SK-N-SH (cell line): ENCODE measurements around the gene SGCB. TPM values are rescaled to one million over a fixed set of nuclear protein-coding genes. Genes with fewer than 3 reads are reported as not detected.

Experiments used
- CTCF ChIA-PET: fragments of 300-600, 350-600 bp; formaldehyde crosslinking; extraction: SDS; loops from one replicate; lab custom pipeline; 2021; lab: Yijun Ruan, JAX
- POLR2A ChIA-PET: fragments of 350-600 bp; sonication (Branson Sonifier 250); formaldehyde crosslinking; extraction: SDS; loops from one replicate; lab custom pipeline; 2020; ENCODE audit warnings: antibody characterized with exemption, inconsistent platforms; lab: Yijun Ruan, JAX
- DNase-seq: peaks from one replicate; pipeline ENCODE4 v3.0.0; 2012
- H2AFZ ChIP-seq: fragments of 200-600 bp; sonication (generic); 2 replicates; pipeline ENCODE4 v1.8.1; 2016; ENCODE audit warnings: antibody characterized with exemption, mild to moderate bottlenecking, low read depth
- H3F3A ChIP-seq: fragments of 200-600 bp; sonication (generic); replicated peaks from 2 replicates; pipeline ENCODE3; 2016; ENCODE audit warnings: antibody characterized with exemption, mild to moderate bottlenecking; ENCODE audit not compliant: insufficient read depth
- H3K27ac ChIP-seq, 2 experiments: fragments of 200-500 bp in 1 of 2; fragments of 200-600 bp in 1 of 2; sonication (Bioruptor generic) in 1 of 2; sonication (generic), shearing (Covaris generic) in 1 of 2; 2 replicates each; pipeline versions ENCODE4 v1.5.1 to v1.6.1; 2014 to 2016; ENCODE audit warnings: low read depth in 2 of 2, inconsistent platforms in 1 of 2, low read length in 1 of 2, mild to moderate bottlenecking in 1 of 2, mixed read lengths in 1 of 2
- H3K27me3 ChIP-seq: fragments of 200-600 bp; sonication (generic), shearing (Covaris generic); 2 replicates; pipeline ENCODE4 v1.6.1; 2016; ENCODE audit warnings: mixed run types; ENCODE audit not compliant: insufficient read depth
- H3K36me3 ChIP-seq, 2 experiments: fragments of 200-500 bp in 1 of 2; fragments of 200-600 bp in 1 of 2; sonication (Bioruptor generic) in 1 of 2; sonication (generic) in 1 of 2; replicated peaks in 1 of 2; 2 replicates each; pipeline versions ENCODE3 to v1.5.1; 2014 to 2016; ENCODE audit warnings: low read length in 1 of 2, mild to moderate bottlenecking in 1 of 2; ENCODE audit not compliant: insufficient read depth in 2 of 2, control insufficient read depth in 1 of 2
- H3K4me1 ChIP-seq, 2 experiments: fragments of 200-500 bp in 1 of 2; fragments of 200-600 bp in 1 of 2; sonication (Bioruptor generic) in 1 of 2; sonication (generic), shearing (Covaris generic) in 1 of 2; 2 replicates each; pipeline versions ENCODE4 v1.5.1 to v1.6.1; 2014 to 2016; ENCODE audit warnings: low read depth in 1 of 2, low read length in 1 of 2, mixed run types in 1 of 2; ENCODE audit not compliant: insufficient read depth in 2 of 2, control insufficient read depth in 1 of 2
- H3K4me2 ChIP-seq: fragments of 200-600 bp; sonication (generic), shearing (Covaris generic); 2 replicates; pipeline ENCODE4 v1.6.1; 2017; ENCODE audit warnings: mixed run types
- H3K4me3 ChIP-seq, 2 experiments: fragments of 200-500 bp in 1 of 2; fragments of 200-600 bp in 1 of 2; sonication (Bioruptor generic) in 1 of 2; sonication (generic), shearing (Covaris generic) in 1 of 2; 2 replicates each; pipeline versions ENCODE4 v1.5.1 to v1.8.1; 2014 to 2016; ENCODE audit warnings: low read depth in 2 of 2, inconsistent platforms in 1 of 2, low read length in 1 of 2, mild to moderate bottlenecking in 1 of 2, mixed read lengths in 1 of 2, moderate library complexity in 1 of 2
- H3K79me2 ChIP-seq: fragments of 200-600 bp; sonication (generic); 2 replicates; pipeline ENCODE4 v1.8.1; 2017; ENCODE audit warnings: mild to moderate bottlenecking; ENCODE audit not compliant: insufficient read depth
- H3K9ac ChIP-seq: fragments of 200-600 bp; sonication (generic); 2 replicates; pipeline ENCODE4 v1.6.1; 2017; ENCODE audit warnings: mixed run types
- H3K9me2 ChIP-seq: fragments of 200-600 bp; sonication (generic); 2 replicates; pipeline ENCODE4 v1.6.1; 2017; ENCODE audit warnings: mixed run types
- H3K9me3 ChIP-seq: fragments of 200-600 bp; sonication (generic); 2 replicates; pipeline ENCODE4 v1.6.1; 2017; ENCODE audit warnings: mixed run types, mild to moderate bottlenecking, moderate library complexity
- H4K20me1 ChIP-seq: fragments of 200-600 bp; sonication (generic); 2 replicates; pipeline ENCODE4 v1.6.1; 2017; ENCODE audit warnings: mild to moderate bottlenecking, mixed run types; ENCODE audit not compliant: insufficient read depth
- CHD2 ChIP-seq: fragments of 150-350 bp; IDR thresholded peaks from 2 replicates; pipeline ENCODE4 v1.6.1; 2018; ENCODE audit warnings: low read length; ENCODE audit not compliant: partially characterized antibody
- ELF1 ChIP-seq: IDR thresholded peaks from 2 replicates; pipeline ENCODE4 v1.4.0; 2012
- EZH2phosphoT487 ChIP-seq: fragments of 200-600 bp; sonication (generic); IDR thresholded peaks from 2 replicates; pipeline ENCODE4 v1.6.1; 2017; ENCODE audit warnings: low read depth, mixed run types, mild to moderate bottlenecking, antibody characterized with exemption, moderate library complexity, borderline replicate concordance
- FOXM1 ChIP-seq: IDR thresholded peaks from 2 replicates; pipeline ENCODE4 v1.4.0; 2012; ENCODE audit warnings: low read depth, mild to moderate bottlenecking
- GABPA ChIP-seq: IDR thresholded peaks from 2 replicates; pipeline ENCODE4 v1.4.0; 2012; ENCODE audit warnings: low read depth, mild to moderate bottlenecking
- MEF2A ChIP-seq: IDR thresholded peaks from 2 replicates; pipeline ENCODE4 v1.4.0; 2012; ENCODE audit warnings: low read depth, borderline replicate concordance
- MXI1 ChIP-seq: IDR thresholded peaks from 2 replicates; pipeline ENCODE4 v1.6.1; 2012; ENCODE audit warnings: mild to moderate bottlenecking, low read depth, low read length, improper control_type of control experiment
- RXRA ChIP-seq: IDR thresholded peaks from 2 replicates; pipeline ENCODE4 v1.4.0; 2012; ENCODE audit warnings: low read depth, mild to moderate bottlenecking, borderline replicate concordance
- SIN3A ChIP-seq: IDR thresholded peaks from 2 replicates; pipeline ENCODE4 v1.6.1; 2012; ENCODE audit warnings: low read depth, mild to moderate bottlenecking, low read length, moderate library complexity, borderline replicate concordance
- TAF1 ChIP-seq: IDR thresholded peaks from 2 replicates; pipeline ENCODE4 v1.6.1; 2012; ENCODE audit warnings: low read depth, mild to moderate bottlenecking, low read length, moderate library complexity, borderline replicate concordance
- USF2 ChIP-seq: fragments of 150-350 bp; IDR thresholded peaks from 2 replicates; pipeline ENCODE4 v1.6.1; 2017; ENCODE audit warnings: antibody characterized with exemption, low read length, low read depth, borderline replicate concordance
- WGBS: methylation state at CpG from one replicate; pipeline ENCODE4 v1.1.6; 2017; ENCODE audit warnings: low lambda C conversion rate; 5-methylcytosine and 5-hydroxymethylcytosine counted together
- polyA plus RNA-seq, 3 experiments: library from polyadenylated mRNA; depleted of rRNA; stranded (reverse); fragments of >200 nt; gene quantifications; 2 replicates each; pipeline ENCODE4 v1.2.3, GENCODE V29; 2012
- TF ChIP-seq, protein P1 (sequence below): IDR thresholded peaks from 2 replicates; pipeline ENCODE4 v1.4.0; 2012; ENCODE audit warnings: low read depth, borderline replicate concordance
- TF ChIP-seq, protein P2 (sequence below): IDR thresholded peaks from 2 replicates; pipeline ENCODE4; 2012
- TF ChIP-seq, protein P3 (sequence below): IDR thresholded peaks from 2 replicates; pipeline ENCODE4 v1.4.0; 2012; ENCODE audit warnings: low read depth, borderline replicate concordance

Gene SGCB
- polyA plus RNA-seq, 1 of the 3 experiments (the other 2 are of a cell fraction), result 25.1 TPM

DNA sequence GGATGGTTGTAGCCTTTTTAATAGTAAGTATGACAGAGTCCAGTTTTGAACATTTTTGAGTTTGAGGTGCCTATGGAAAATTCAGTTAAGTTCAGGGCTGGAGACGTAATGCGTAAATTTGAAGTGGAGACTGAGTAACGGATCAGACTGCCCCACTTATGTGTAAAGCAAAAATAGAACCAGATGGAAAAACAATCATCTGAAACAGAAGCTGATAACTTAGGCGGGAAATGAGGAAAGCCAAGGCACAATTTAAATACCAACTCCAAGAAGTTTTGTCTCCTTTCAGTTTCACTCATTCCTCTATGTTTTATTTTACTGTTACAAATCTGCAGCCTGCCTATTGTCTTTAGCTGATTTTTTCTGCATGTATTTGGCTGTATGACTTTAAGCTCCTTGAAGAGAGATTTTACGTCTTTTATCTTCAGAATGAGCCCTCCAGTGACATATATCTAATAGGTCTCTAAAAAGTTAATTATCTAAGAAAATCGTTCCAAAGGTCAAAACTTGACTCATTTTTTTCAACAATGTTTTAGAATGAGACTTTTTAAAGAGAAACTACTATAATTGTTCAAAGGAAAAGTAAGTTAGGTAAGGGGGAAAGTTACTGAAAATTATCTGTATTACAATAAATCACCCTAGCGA is 1.1 kb downstream of the SGCB start:
- no peak for DNase-seq
- Histone ChIP-seq H3K4me1 (peaks cover 4 to 14% of the 10 kb centered on the region in 2 experiments; a peak in 2 of 4 replicates), H3K79me2 (peaks cover 55% of the 10 kb centered on the region), H2AFZ (peak overlapping the region; percentile 79), H3K4me3 (peak overlapping the region; percentile 61 to 77), H3K27ac (peak overlapping the region; percentile 35 to 64; a peak in 3 of 4 replicates), H3K27me3 (no peaks in the 10 kb centered on the region), H3K9ac (peak overlapping the region; percentile 81), H3K36me3 (peaks cover 11 to 12% of the 10 kb centered on the region in 2 experiments)
- ChIA-PET POLR2A (no interaction called here), CTCF (interaction anchor here (1.3 to 1.7 kb wide), 3 partner anchors 11 to 141 kb away, joined by 3 to 7 read pairs (median 6); no protein-coding TSS in a partner anchor)
- no peak for TF ChIP-seq MXI1
- no peak for TF ChIP-seq GABPA
- TF ChIP-seq, protein P1, sequence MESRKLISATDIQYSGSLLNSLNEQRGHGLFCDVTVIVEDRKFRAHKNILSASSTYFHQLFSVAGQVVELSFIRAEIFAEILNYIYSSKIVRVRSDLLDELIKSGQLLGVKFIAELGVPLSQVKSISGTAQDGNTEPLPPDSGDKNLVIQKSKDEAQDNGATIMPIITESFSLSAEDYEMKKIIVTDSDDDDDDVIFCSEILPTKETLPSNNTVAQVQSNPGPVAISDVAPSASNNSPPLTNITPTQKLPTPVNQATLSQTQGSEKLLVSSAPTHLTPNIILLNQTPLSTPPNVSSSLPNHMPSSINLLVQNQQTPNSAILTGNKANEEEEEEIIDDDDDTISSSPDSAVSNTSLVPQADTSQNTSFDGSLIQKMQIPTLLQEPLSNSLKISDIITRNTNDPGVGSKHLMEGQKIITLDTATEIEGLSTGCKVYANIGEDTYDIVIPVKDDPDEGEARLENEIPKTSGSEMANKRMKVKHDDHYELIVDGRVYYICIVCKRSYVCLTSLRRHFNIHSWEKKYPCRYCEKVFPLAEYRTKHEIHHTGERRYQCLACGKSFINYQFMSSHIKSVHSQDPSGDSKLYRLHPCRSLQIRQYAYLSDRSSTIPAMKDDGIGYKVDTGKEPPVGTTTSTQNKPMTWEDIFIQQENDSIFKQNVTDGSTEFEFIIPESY, result no peak
- no peak for TF ChIP-seq EZH2phosphoT487
- TF ChIP-seq TAF1, result no peak
- TF ChIP-seq CHD2, result no peak
- TF ChIP-seq, protein P2, sequence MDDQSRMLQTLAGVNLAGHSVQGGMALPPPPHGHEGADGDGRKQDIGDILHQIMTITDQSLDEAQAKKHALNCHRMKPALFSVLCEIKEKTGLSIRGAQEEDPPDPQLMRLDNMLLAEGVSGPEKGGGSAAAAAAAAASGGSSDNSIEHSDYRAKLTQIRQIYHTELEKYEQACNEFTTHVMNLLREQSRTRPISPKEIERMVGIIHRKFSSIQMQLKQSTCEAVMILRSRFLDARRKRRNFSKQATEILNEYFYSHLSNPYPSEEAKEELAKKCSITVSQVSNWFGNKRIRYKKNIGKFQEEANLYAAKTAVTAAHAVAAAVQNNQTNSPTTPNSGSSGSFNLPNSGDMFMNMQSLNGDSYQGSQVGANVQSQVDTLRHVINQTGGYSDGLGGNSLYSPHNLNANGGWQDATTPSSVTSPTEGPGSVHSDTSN, result no peak
- TF ChIP-seq, protein P3, sequence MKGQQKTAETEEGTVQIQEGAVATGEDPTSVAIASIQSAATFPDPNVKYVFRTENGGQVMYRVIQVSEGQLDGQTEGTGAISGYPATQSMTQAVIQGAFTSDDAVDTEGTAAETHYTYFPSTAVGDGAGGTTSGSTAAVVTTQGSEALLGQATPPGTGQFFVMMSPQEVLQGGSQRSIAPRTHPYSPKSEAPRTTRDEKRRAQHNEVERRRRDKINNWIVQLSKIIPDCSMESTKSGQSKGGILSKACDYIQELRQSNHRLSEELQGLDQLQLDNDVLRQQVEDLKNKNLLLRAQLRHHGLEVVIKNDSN, result no peak
- TF ChIP-seq RXRA, result no peak
- no peak for TF ChIP-seq ELF1
- no peak for TF ChIP-seq SIN3A
- no peak for TF ChIP-seq FOXM1
- no peak for TF ChIP-seq USF2
- TF ChIP-seq MEF2A, result no peak
- TF ChIP-seq, all 33 proteins: peak for 0
- peak overlapping the region; percentile 75 for H3K4me2 ChIP-seq
- no peaks in the 10 kb centered on the region for H4K20me1 ChIP-seq
- H3K9me3 ChIP-seq, result no peaks in the 10 kb centered on the region
- WGBS, result 54% methylated on average over 7 of the region's 7 CpGs
- H3F3A ChIP-seq, result no peaks in the 10 kb centered on the region
- H3K9me2 ChIP-seq, result no peaks in the 10 kb centered on the region
